ENCODE data around the gene MCFD2. TPM values are rescaled to one million over a fixed set of nuclear protein-coding genes. Genes with fewer than 3 reads are reported as not detected.

Gene MCFD2
- 104 TPM for total RNA-seq
- long read RNA-seq, full-length matches to known transcripts, result 12 of 47 reads
- long read RNA-seq, partial matches to known transcripts, result 2 of 47 reads
- long read RNA-seq, other reads (novel, unspliced or antisense), result 33 of 47 reads

- DNase-seq (ENCODE audit: low spot score), result peak; percentile 91
Observed at GRCh38 chr2:46915281-46915810, at the start of gene MCFD2. Gene MCFD2, minus strand, starts transcription at chr2:46915806. Its CDS starts 6,635 bp downstream, at chr2:46909171.

- DNase-seq (ENCODE audit: low spot score), result no peak
Observed at GRCh38 chr2:46964835-46965560, 49.4 kb upstream of the MCFD2 start.

GRCh38 chr2:46963941-46964673 is 48.5 kb upstream of the MCFD2 start:
- no peak for DNase-seq (ENCODE audit: low spot score)

DNA sequence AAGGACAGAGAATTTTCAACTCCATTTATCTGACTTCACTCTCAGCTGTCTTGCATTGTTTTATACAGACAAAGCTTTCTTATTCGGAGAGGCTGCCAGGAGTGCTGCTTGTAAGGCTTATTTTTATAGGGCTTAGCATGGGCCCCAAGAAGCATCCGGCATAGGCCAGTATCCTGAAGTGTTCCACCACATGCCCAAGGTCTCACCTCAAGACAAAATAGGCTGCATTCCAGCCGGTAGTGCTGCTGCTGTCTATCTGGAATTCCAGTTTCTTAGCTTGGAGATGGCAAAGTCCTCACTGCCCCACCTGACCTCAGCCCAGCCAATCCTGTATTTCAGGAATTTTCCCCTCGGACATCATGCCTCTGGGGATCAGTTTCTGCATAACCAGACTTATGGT is 47.6 kb upstream of the MCFD2 start:
- DNase-seq (ENCODE audit: low spot score), result no peak

DNA sequence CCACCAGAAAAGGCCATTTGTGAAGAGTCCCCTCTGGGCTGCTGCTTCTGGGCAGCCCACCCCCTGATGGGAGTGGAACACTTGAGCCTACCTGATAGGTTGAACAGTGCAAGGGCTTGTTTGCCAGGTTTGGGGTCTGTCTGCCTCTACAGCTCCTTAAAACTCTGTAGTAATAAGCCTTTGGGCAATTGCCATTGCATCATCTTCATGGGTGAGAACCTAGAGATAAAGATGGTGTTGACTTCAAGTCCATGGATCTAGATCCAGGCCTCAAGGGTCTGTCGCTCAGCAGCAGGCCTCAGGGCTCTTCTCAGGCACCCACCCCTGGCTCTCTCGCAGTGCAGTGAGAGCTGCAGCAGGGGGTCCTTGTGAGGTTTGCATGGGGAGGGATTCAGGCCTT is 47.1 kb upstream of the MCFD2 start:
- no peak for DNase-seq (ENCODE audit: low spot score)

DNA sequence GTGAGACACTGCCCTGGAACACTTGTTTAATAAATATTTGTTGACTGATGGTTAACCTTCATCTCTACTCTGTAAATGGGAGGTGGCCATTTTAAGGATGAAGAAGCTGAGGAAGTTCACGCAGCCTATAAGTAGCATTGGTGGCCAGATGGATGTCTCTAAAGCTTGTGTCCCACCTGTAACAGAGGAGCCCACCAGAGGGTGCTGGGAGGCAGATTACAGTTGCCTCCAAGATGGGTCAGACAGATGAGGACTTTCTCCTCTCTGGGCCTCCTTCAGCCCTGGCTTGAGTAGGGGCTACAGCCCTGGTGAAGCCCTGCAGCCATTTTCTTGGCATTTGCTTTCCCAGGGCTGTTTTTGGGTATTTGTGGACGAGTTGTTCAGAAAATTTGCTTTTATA is 45.0 kb upstream of the MCFD2 start:
- DNase-seq (ENCODE audit: low spot score), result no peak

DNA sequence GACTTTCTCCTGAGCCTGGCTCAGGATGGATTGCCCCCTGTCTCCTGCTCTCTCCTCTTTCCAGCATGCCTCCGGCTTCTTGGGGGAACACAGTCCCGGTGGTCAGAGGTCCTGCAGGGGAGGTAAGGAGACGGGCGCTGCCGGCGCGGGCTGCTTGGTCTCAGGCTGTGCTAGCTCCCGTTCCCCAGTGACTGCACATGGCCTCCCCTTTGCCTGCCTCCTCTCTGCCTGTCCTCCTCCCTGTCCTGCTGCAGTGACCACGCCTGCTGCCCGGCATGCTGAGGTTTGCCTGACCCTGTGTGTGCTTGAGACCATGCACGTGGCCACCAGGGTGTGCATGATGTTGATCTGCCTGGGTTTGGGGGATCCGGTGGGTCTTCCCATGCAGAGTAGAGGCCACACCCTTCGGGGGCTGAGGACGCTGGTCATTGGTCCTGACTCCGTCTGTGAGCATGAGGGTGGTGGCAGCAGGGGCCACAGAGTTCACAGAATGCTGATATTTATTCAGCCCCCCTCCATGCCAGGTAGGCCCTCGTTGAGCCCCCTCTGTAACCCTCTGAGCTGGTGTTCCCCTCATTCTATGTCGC is 42.9 kb upstream of the MCFD2 start:
- no peak for DNase-seq (ENCODE audit: low spot score)

GRCh38 chr2:46956981-46957531 is 41.5 kb upstream of the MCFD2 start:
- DNase-seq (ENCODE audit: low spot score), result no peak

- no peak for DNase-seq (ENCODE audit: low spot score)
Observed at GRCh38 chr2:46955764-46956163, 40.2 kb upstream of the MCFD2 start.

- DNase-seq (ENCODE audit: low spot score), result no peak
Observed at GRCh38 chr2:46954951-46955571, 39.5 kb upstream of the MCFD2 start.

DNA sequence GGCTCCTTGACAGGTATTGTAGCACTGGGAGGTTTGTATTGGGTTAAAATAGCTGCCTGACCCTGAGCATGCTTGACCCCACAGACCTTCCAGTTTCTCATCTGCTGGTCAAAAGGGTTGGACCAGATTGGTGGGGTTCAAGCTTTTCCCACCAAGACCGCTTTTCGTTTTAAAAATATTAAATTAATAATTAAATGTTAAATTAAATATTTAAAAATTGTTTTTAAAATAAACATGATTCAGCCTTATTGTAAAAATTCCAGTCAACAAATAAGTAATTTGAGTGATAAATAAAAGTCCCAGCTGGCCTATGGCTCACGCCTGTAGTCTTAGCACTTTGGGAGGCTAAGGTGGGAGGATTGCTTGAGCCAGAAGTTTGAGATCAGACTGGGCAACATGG is 36.6 kb upstream of the MCFD2 start:
- DNase-seq (ENCODE audit: low spot score), result no peak

GRCh38 chr2:46951290-46952064 is 35.9 kb upstream of the MCFD2 start:
- DNase-seq (ENCODE audit: low spot score), result no peak

- no peak for DNase-seq (ENCODE audit: low spot score)
Observed at GRCh38 chr2:46950314-46950713, 34.7 kb upstream of the MCFD2 start.

DNA sequence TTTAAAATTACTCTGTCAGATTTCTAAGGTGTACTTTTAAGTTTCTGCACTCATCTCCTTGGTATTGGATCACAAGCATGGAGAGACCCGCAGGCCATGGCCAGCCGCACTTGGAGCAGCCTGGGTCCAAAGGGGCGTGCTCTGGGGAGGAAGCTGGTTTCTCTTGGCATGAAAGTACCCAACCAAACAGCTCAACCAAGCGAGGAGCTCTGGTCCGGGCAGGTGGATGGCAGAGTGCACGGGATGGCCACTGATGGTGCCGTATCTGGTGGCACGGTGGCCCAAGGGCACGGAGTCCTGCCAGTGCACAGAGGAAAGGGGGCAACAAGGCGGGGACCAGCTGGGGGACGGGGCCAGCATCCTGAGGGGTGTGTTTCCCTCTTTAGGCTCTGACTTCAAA is 32.2 kb upstream of the MCFD2 start:
- DNase-seq (ENCODE audit: low spot score), result no peak

DNA sequence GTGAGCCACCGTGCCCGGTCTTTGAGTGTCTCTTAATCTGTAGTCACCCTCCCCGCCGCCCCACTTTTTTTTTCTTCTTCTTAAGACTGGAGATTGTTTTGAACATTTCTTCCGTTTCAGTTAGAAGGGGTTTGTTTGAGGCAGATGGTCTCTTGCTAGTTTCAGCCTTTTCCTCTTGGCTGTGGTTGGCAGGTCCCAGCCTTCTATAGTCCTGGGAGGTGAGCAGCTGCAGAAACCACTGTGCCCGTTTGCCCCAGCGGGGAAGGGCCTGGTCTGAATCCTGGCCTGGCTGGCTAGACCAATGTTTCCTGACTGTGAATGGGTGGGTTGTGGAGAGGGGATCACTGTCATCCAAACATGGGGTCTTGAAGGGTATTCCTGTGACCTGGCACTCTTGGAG is 30.1 kb upstream of the MCFD2 start:
- no peak for DNase-seq (ENCODE audit: low spot score)

GRCh38 chr2:46943881-46944798 is 28.5 kb upstream of the MCFD2 start:
- DNase-seq (ENCODE audit: low spot score), result no peak

DNA sequence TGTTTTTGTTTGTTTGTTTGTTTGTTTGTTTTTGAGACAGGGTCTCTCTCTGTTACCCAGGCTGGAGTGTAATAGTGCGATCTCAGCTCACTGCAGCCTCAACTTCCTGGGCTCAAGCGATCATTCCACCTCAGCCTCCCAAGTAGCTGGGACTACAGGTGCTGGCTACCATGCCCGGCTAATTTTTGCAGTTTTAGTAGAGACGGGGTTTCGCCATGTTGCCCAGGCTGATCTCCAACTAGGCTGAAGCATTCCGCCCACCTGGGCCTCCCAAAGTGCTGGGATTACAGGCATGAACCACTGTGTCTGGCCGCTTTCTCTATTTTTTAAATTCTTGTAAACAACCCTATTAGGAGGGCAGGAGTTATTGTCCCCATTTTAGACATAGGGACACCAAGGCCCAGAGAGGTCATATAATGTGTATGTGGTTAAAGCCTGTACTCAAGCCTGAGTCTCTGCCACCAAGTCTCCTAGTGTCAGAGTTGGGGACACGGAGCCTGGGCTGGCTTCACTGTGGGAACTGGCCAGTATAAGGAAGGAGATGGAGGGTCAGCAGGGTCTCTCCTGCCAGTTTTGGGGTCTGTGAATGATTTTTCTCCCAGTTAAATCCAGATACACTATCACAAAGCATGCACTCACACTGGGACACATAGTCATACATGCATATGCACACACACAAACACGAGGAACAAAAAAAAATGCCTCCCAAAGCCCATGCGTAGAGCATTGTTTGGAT is 27.5 kb upstream of the MCFD2 start:
- no peak for DNase-seq (ENCODE audit: low spot score)

DNA sequence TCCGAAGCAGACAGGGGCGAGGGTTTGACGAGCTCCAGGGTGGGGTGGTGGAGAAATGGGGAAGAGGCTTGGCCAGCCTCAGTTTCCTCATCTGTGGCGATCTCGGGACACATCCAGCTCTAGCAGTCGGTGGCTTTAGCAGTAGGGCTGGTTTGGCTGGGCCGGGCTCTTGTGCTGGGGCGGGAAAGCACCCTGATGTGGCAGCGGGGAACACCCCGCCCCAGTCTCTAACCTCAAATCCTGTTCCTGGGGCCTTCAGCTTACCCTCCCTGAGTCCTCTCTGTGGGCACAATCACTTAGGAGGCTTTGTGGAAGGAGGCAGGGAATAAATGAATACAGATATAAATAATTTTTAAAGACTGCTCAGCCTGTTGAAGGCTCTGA is 26.5 kb upstream of the MCFD2 start:
- DNase-seq (ENCODE audit: low spot score), result no peak
